ENCODE results near the gene PHEX.

GRCh38 chrX:22053481-22053880, 21.4 kb downstream of the PHEX start:
- TF ChIP-seq CTCF (IDR thresholded peaks at IDR 0.05; ENCODE audit: borderline replicate concordance, extremely low read depth, low read length, poor library complexity, severe bottlenecking) (no peak), EZH2 (IDR thresholded peaks at IDR 0.05; ENCODE audit: borderline replicate concordance, low read depth, low read length, severe bottlenecking) (no peak)
